Lower leg skin (tissue), 4 donors: ENCODE data around the gene ACTC1. TPM values are rescaled to one million over a fixed set of nuclear protein-coding genes. Genes with fewer than 3 reads are reported as not detected.

Experiments
- DNase-seq, 2 donors: peaks; one replicate each; pipeline ENCODE4 v3.0.0-alpha.2; 2019; ENCODE audit warnings: low spot score in 2 of 2
- H3K4me3 ChIP-seq: fragments of 200-600 bp; sonication (generic); 2 replicates; pipeline ENCODE4 v1.5.1; 2017; ENCODE audit warnings: mild to moderate bottlenecking, low read depth; ENCODE audit not compliant: poor library complexity, severe bottlenecking
- POLR2A ChIP-seq, 2 donors: fragments of 450-650 bp; IDR thresholded peaks; one replicate each; pipeline ENCODE4 v1.6.1; 2016 to 2017; ENCODE audit warnings: antibody characterized with exemption in 2 of 2, mild to moderate bottlenecking in 1 of 2, moderate library complexity in 1 of 2
- WGBS, 2 donors: methylation state at CpG; one replicate each; pipeline ENCODE4 v1.1.5; 2018; 5-methylcytosine and 5-hydroxymethylcytosine counted together
- intact Hi-C: fragments of 100-400 bp; cut with DNase I; formaldehyde crosslinking; loops from one replicate; pipeline ENCODE4 v1.15.0; 2023; ENCODE audit warnings: low total_unique reads
- total RNA-seq, 4 donors: library from RNA; depleted of rRNA; stranded (reverse); fragments of >200 nt; gene quantifications; one replicate each; pipeline ENCODE4 v1.1.0, GENCODE V29; 2016
- TF ChIP-seq, protein P1 (sequence below), 3 donors: fragments of 450-650 bp; IDR thresholded peaks; one replicate each; pipeline ENCODE4 v1.5.1; 2016; ENCODE audit warnings: antibody characterized with exemption in 3 of 3, mild to moderate bottlenecking in 3 of 3, moderate library complexity in 2 of 3

The ACTC1 gene
- total RNA-seq, 4 donors from 2014 or later = 0.13 to 1.3 (median 0.55) TPM

DNA sequence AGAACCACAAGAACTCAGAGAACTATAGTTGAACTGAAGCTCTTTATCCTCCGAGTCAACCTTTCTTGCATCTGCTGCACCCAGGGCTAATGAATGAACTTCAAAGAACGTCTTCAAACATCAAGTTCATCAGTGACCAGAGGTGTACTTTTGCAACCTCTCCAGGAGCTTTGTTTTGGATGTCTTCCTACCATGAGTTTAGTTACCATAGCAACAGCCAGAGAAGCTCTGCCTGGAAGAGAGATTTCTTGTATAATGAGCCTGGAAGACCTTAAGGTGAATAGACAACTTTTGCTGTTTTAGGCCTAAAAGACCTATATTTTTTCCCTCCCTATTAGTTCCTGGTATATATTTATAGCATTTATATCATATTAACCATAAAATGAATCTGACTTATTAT, 9.1 kb downstream of the ACTC1 start:
- TF ChIP-seq, protein P1, sequence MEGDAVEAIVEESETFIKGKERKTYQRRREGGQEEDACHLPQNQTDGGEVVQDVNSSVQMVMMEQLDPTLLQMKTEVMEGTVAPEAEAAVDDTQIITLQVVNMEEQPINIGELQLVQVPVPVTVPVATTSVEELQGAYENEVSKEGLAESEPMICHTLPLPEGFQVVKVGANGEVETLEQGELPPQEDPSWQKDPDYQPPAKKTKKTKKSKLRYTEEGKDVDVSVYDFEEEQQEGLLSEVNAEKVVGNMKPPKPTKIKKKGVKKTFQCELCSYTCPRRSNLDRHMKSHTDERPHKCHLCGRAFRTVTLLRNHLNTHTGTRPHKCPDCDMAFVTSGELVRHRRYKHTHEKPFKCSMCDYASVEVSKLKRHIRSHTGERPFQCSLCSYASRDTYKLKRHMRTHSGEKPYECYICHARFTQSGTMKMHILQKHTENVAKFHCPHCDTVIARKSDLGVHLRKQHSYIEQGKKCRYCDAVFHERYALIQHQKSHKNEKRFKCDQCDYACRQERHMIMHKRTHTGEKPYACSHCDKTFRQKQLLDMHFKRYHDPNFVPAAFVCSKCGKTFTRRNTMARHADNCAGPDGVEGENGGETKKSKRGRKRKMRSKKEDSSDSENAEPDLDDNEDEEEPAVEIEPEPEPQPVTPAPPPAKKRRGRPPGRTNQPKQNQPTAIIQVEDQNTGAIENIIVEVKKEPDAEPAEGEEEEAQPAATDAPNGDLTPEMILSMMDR (IDR thresholded peaks at IDR 0.05) = no peak
- no peak for TF ChIP-seq POLR2A (IDR thresholded peaks at IDR 0.05)
- 77 to 82% methylated on average over 2 of the region's 2 CpGs for WGBS, 2 donors
- DNase-seq = no peak
- intact Hi-C loops = no loop called here
- H3K4me3 ChIP-seq = no peak overlapping the region

- TF ChIP-seq, protein P1 (IDR thresholded peaks at IDR 0.05) = no peak
- no peak for TF ChIP-seq POLR2A (IDR thresholded peaks at IDR 0.05)
- H3K4me3 ChIP-seq = no peak overlapping the region
- no peak for DNase-seq
- intact Hi-C loops = no loop called here
These were observed 11.4 kb downstream of the ACTC1 start for GRCh38 chr15:34783991-34784390.

GRCh38 chr15:34783431-34783830, 11.9 kb downstream of the ACTC1 start:
- intact Hi-C loops = no loop called here
- DNase-seq = no peak
- 78 to 90% methylated on average over 2 of the region's 2 CpGs for WGBS, 2 donors
- TF ChIP-seq POLR2A (IDR thresholded peaks at IDR 0.05) = no peak
- TF ChIP-seq, protein P1 (IDR thresholded peaks at IDR 0.05) = no peak
- no peak overlapping the region for H3K4me3 ChIP-seq

GRCh38 chr15:34782901-34783300, 12.4 kb downstream of the ACTC1 start:
- WGBS, 2 donors = 66 to 77% methylated on average over 3 of the region's 3 CpGs
- H3K4me3 ChIP-seq = no peak overlapping the region
- DNase-seq = no peak
- TF ChIP-seq, protein P1 (IDR thresholded peaks at IDR 0.05) = no peak
- no peak for TF ChIP-seq POLR2A (IDR thresholded peaks at IDR 0.05)
- intact Hi-C loops = no loop called here

- H3K4me3 ChIP-seq = no peak overlapping the region
- DNase-seq = no peak
- intact Hi-C loops = no loop called here
- 82 to 83% methylated on average over 2 of the region's 2 CpGs for WGBS, 2 donors
- TF ChIP-seq, protein P1 (IDR thresholded peaks at IDR 0.05) = no peak
- TF ChIP-seq POLR2A (IDR thresholded peaks at IDR 0.05) = no peak
These were observed 14.6 kb downstream of the ACTC1 start for GRCh38 chr15:34780725-34781124.

DNA sequence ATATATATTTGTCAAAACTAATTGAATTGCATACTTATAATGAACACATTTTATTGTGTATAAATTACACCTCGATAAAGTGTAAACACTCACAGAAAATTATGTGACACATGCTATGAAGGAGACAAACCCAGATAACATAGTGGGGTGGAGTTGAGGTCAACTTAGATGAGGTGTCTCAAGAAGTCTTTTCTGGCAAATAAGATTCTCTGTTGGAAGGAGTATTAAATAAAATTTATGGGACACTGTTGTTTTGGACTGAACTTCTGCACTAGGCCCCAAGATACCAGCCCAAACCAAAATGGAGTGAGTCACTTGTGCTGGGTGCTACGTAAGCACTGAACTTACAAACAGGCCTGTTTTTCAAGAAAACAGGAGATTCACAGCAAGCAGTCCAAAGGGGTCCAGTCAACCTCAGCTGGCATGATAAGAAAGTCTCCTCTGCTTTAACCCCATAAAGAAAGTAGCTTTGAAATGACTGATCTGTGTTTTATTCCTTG, 18.7 kb downstream of the ACTC1 start:
- no peak overlapping the region for H3K4me3 ChIP-seq
- intact Hi-C loops = no loop called here
- TF ChIP-seq POLR2A (IDR thresholded peaks at IDR 0.05) = no peak
- TF ChIP-seq, protein P1 (IDR thresholded peaks at IDR 0.05) = no peak
- WGBS, 2 donors = 64 to 83% methylated on average over 2 of the region's 2 CpGs
- no peak for DNase-seq
